Calu3 (cell line): Measurements from ENCODE around the gene RD3L. TPM values are rescaled to one million over a fixed set of nuclear protein-coding genes. Genes with fewer than 3 reads are reported as not detected.

Experiments
- BruUV-seq: library from RNA; stranded (reverse); fragments of 400-500 nt; replicated peaks from 2 replicates; lab custom pipeline; 2021; lab: Mats Ljungman, UMichigan
- CTCF ChIA-PET: fragments of 300-600 bp; sonication (Branson Sonifier 250); formaldehyde crosslinking; loops from one replicate; lab custom pipeline; 2022; ENCODE audit warnings: antibody characterized with exemption; lab: Charles Lee
- DNase-seq: peaks from one replicate; pipeline ENCODE4 v3.0.0; 2022
- H3K27ac Mint-ChIP-seq: one replicate; pipeline ENCODE4 v1.8.0; 2022; ENCODE audit warnings: mixed read lengths; ENCODE audit not compliant: unreplicated experiment
- H3K27me3 Mint-ChIP-seq: one replicate; pipeline ENCODE4 v1.8.0; 2022; ENCODE audit warnings: mixed read lengths; ENCODE audit not compliant: unreplicated experiment
- H3K36me3 Mint-ChIP-seq: one replicate; pipeline ENCODE4 v1.8.0; 2022; ENCODE audit warnings: mild to moderate bottlenecking, moderate library complexity, mixed read lengths; ENCODE audit not compliant: insufficient read depth, unreplicated experiment
- H3K4me1 Mint-ChIP-seq: one replicate; pipeline ENCODE4 v1.8.0; 2022; ENCODE audit warnings: mild to moderate bottlenecking, low read depth, mixed read lengths; ENCODE audit not compliant: unreplicated experiment
- H3K4me3 Mint-ChIP-seq: one replicate; pipeline ENCODE4 v1.8.0; 2022; ENCODE audit warnings: mild to moderate bottlenecking, low read depth, moderate library complexity, mixed read lengths; ENCODE audit not compliant: unreplicated experiment
- H3K9me3 Mint-ChIP-seq: one replicate; pipeline ENCODE4 v1.8.0; 2022; ENCODE audit warnings: low read depth, mixed read lengths; ENCODE audit not compliant: unreplicated experiment
- intact Hi-C: fragments of 100-400 bp; cut with micrococcal nuclease; formaldehyde crosslinking; loops from one replicate; pipeline ENCODE4 v1.10.0; 2022; ENCODE audit not compliant: unreplicated experiment
- total RNA-seq: library from RNA; stranded (reverse); gene quantifications from 2 replicates; pipeline ENCODE4 v1.2.3, GENCODE V29; 2022
- TF ChIP-seq, protein P1 (sequence below): fragments of 200-600 bp; IDR thresholded peaks from one replicate; pipeline ENCODE4 v1.8.0; 2022; ENCODE audit warnings: antibody characterized with exemption; ENCODE audit not compliant: unreplicated experiment

RD3L gene
- total RNA-seq, 1 experiment from 2014 or later = not detected

DNA sequence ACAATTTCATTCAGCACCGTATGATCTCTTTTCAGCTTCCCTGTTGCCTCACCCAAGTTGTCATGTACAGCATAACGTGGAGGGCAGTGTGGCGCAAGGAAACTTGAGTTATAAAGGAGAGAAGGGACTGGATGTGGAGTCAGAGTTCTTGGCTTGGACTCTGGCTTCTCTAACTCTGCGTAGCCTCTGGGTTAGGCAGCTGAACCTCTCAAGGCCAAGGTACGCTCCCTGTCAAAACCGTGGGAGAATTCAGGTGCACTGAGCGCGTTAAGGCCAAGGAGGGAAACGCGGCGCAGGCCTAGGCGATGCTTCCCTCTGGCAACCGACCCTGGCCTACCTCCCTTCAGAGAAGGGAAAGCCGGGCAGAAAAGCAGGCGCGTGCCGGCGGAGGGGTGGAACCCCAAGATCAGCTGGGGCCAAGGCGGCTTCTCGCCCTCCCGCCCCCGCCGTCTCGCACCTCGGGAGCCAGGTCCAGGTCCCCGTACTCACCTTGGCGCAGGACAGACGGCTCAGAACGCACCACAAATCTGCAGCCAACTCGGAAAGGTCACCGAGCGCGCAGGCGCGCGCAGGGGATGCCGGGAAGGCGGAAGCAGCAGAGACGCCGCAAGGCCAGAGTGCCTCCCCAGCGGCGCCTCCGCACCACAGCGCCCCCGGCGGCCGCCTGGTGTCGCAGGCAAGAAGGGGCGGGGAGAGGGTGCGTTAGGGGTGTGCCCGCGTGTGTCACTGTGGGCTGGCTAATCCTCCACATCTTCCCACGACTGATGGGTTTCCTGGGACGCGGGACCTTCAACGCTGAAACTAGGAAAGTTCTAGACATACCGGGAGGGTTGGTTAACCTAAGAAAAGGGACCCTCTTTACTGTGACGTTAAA lies 21.1 kb downstream of the RD3L start:
- H3K4me3 Mint-ChIP-seq = peak overlapping the region; percentile 89
- CTCF ChIA-PET = interaction anchor here (0.6 to 1.4 kb wide), 3 partner anchors 10 to 515 kb away, joined by 3 to 6 read pairs (median 4); no protein-coding TSS in a partner anchor

DNA sequence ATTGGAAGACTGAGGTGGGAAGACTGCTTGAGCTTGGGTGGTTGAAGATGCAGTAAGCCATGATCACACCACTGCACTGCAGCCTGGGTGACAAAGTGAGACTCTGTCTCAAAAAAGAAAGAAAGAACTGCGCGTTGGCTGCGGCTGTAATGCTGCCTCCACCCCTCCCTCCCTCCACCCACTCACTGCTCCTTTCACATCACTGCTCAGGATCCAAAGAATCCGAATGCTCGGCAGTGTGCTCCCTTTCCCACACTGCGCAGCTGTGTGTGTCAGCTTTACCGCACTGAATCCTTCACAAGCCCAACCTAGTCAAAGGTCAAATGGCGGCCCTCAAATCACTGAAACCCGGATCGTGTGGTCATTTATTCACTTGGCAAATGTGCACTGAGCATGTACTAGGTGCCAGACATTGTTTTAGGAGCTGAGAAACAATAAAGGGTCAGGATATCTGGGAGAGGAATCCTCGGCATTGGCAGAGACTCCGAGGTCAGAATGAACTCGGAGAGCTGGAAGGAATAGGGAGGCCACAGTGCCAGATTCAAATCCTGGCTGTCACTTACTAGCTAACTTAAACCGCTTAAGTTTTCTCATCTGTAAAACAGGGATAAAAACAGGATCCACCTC lies 25.6 kb downstream of the RD3L start:
- no peaks in the 10 kb centered on the region for H3K4me1 Mint-ChIP-seq
- intact Hi-C loops = no loop called here
- H3K27me3 Mint-ChIP-seq = no peaks in the 10 kb centered on the region
- peaks cover 33% of the 10 kb centered on the region for H3K36me3 Mint-ChIP-seq
- no peaks in the 10 kb centered on the region for H3K9me3 Mint-ChIP-seq
- TF ChIP-seq, protein P1, sequence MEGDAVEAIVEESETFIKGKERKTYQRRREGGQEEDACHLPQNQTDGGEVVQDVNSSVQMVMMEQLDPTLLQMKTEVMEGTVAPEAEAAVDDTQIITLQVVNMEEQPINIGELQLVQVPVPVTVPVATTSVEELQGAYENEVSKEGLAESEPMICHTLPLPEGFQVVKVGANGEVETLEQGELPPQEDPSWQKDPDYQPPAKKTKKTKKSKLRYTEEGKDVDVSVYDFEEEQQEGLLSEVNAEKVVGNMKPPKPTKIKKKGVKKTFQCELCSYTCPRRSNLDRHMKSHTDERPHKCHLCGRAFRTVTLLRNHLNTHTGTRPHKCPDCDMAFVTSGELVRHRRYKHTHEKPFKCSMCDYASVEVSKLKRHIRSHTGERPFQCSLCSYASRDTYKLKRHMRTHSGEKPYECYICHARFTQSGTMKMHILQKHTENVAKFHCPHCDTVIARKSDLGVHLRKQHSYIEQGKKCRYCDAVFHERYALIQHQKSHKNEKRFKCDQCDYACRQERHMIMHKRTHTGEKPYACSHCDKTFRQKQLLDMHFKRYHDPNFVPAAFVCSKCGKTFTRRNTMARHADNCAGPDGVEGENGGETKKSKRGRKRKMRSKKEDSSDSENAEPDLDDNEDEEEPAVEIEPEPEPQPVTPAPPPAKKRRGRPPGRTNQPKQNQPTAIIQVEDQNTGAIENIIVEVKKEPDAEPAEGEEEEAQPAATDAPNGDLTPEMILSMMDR = no peak
- no TSS peak for BruUV-seq
- no peak overlapping the region for H3K27ac Mint-ChIP-seq
- H3K4me3 Mint-ChIP-seq = no peak overlapping the region
- no peak for DNase-seq
- CTCF ChIA-PET = interaction anchor here (1.3 kb wide), 1 partner anchor 91 kb away, joined by 3 read pairs; no protein-coding TSS in a partner anchor

More for the DNA sequence above, 21.1 kb downstream of the RD3L start:
- no peaks in the 10 kb centered on the region for H3K27me3 Mint-ChIP-seq
- H3K4me1 Mint-ChIP-seq = no peaks in the 10 kb centered on the region
- TSS peak; percentile 83 for BruUV-seq
- no peaks in the 10 kb centered on the region for H3K9me3 Mint-ChIP-seq
- TF ChIP-seq, protein P1 = peak; percentile 90
- H3K36me3 Mint-ChIP-seq = peaks cover 20% of the 10 kb centered on the region
- peak; percentile 97 for DNase-seq
- intact Hi-C loops = loop anchor here (5.0 kb wide), 1 partner anchor 86 kb away; no protein-coding TSS in a partner anchor
- H3K27ac Mint-ChIP-seq = peak overlapping the region; percentile 71

DNA sequence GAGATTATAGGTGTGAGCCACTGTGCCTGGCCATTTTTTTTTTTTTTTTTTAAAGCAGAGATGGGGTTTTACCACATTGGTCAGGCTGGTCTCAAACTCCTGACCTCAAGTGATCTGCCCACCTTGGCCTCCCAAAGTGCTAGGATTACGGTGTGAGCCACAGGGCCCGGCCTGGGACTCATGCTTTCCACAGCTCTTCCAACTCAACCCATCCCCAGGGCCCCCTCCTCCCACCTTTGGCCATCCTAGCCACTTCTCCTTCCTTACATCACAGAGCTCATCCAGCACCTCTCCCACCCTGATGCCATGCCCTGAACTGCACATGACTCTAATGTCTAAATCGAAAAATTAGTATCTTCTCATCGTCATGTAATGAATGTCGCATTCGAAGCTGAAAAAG lies 26.7 kb downstream of the RD3L start:
- Mint-ChIP-seq H3K27me3 (no peaks in the 10 kb centered on the region), H3K4me3 (no peak overlapping the region), H3K9me3 (no peaks in the 10 kb centered on the region), H3K27ac (no peak overlapping the region), H3K4me1 (peaks cover under 1% of the 10 kb centered on the region), H3K36me3 (peaks cover 23% of the 10 kb centered on the region)
- BruUV-seq = no TSS peak
- DNase-seq = no peak
- CTCF ChIA-PET = interaction anchor here (1.3 kb wide), 1 partner anchor 90 kb away, joined by 3 read pairs; no protein-coding TSS in a partner anchor
- intact Hi-C loops = no loop called here
- TF ChIP-seq, protein P1 = no peak

DNA sequence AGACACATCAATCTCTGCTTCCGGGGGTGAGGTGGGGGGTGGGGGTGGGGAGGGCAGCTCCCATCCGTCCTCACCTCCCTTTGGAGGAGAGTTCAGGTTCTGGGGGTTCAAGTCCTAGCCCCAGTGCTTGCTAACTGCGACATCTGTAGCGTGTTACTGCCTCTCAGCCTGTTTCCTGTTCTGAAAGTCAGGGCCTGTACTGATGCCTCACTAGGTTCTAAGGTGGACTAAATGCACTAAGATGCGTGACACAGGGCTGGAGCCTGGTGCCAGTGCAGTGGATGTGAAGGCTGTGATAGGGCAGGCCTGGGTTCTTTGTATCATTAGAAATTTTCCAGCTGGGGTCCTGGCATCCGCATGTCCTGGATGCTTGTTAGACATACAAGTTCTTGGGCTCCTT lies 31.3 kb downstream of the RD3L start:
- no TSS peak for BruUV-seq
- Mint-ChIP-seq H3K27ac (no peak overlapping the region), H3K4me3 (no peak overlapping the region), H3K27me3 (no peaks in the 10 kb centered on the region), H3K9me3 (no peaks in the 10 kb centered on the region), H3K36me3 (peaks cover 18% of the 10 kb centered on the region), H3K4me1 (peaks cover 9% of the 10 kb centered on the region)
- no peak for DNase-seq
- intact Hi-C loops = loop anchor here (1.0 kb wide), 2 partner anchors 86 to 103 kb away; no protein-coding TSS in a partner anchor
- TF ChIP-seq, protein P1 = no peak
- CTCF ChIA-PET = interaction anchor here (1.0 to 1.8 kb wide), 8 partner anchors 9 to 104 kb away, joined by 3 to 23 read pairs (median 4); a partner anchor contains a TSS
